HCT116 (cell line): Measurements from ENCODE around the gene HK2.

Experiments used
- CTCF ChIP-seq, 3 experiments: fragments of 200-600 bp in 1 of 3; sonication (generic) in 1 of 3; IDR thresholded peaks in 2 of 3; conservative IDR thresholded peaks in 1 of 3; 2 replicates each; pipeline ENCODE4 v1.5.1; 2012 to 2017; ENCODE audit warnings: low read depth in 2 of 3, low read length in 2 of 3, antibody characterized with exemption in 1 of 3, borderline replicate concordance in 1 of 3, control low read depth in 1 of 3, mild to moderate bottlenecking in 1 of 3, mixed read lengths in 1 of 3, mixed run types in 1 of 3, moderate library complexity in 1 of 3; ENCODE audit not compliant: insufficient read depth in 1 of 3
- EZH2 ChIP-seq: fragments of 200-600 bp; sonication (generic); IDR thresholded peaks from 2 replicates; pipeline ENCODE4 v1.6.1; 2017; ENCODE audit warnings: antibody characterized with exemption, mixed run types
- POLR2A ChIP-seq: IDR thresholded peaks from 2 replicates; pipeline ENCODE4 v1.7.0; 2011; ENCODE audit warnings: borderline replicate concordance; ENCODE audit not compliant: insufficient read depth, insufficient read length; ENCODE audit errors: extremely low read depth
- SP1 ChIP-seq: IDR thresholded peaks from 2 replicates; pipeline ENCODE4 v1.6.1; 2012; ENCODE audit warnings: low read depth
- SRF ChIP-seq: IDR thresholded peaks from 2 replicates; pipeline ENCODE4 v1.6.1; 2012; ENCODE audit warnings: low read depth
- ZBTB33 ChIP-seq: IDR thresholded peaks from 2 replicates; pipeline ENCODE4 v1.6.1; 2011; ENCODE audit warnings: mild to moderate bottlenecking, low read length, moderate library complexity; ENCODE audit not compliant: insufficient replicate concordance; ENCODE audit errors: extremely low read depth
- ZFX ChIP-seq: fragments of 450-650 bp; IDR thresholded peaks from 2 replicates; pipeline ENCODE4 v1.6.1; 2017

DNA sequence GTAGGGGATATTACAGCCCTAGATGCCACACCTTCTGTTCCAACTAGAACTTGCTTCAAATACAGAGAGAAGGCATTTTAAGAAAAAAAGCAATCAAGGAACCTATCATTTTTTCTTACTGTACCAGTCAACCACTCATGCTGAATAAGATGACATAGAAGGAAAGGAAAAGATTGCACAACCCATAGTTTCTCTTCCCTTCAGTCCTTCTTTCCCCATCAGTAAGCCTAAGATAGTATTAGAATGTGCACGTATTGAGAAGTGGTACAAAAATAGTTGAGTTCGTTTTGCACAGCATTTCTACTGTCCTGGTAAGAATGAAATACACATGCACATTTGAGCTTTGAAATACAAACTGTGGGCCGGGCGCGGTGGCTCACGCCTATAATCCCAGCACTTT, 27.0 kb upstream of the HK2 start:
- TF ChIP-seq EZH2 = no peak
- TF ChIP-seq CTCF (IDR thresholded peaks at IDR 0.05 in 2 of 3, conservative IDR thresholded peaks at IDR 0.05 in 1 of 3; ENCODE audit: borderline replicate concordance in 1 of 3, insufficient read depth in 1 of 3, low read depth in 2 of 3, low read length in 2 of 3) = no peak
- no peak for TF ChIP-seq ZFX
- no peak for TF ChIP-seq POLR2A
- no peak for TF ChIP-seq SRF
- no peak for TF ChIP-seq ZBTB33
- no peak for TF ChIP-seq SP1
